Heart right ventricle (tissue), 16 donors: ENCODE data around the gene ACYP1. TPM values are rescaled to one million over a fixed set of nuclear protein-coding genes. Genes with fewer than 3 reads are reported as not detected.

ENCODE experiments used
- ATAC-seq, 8 donors: fragments of 200-7000 bp; cut with Tn5 transposase; one replicate each; pipeline ENCODE4 v1.9.1; 2020; ENCODE audit warnings: mild to moderate bottlenecking in 8 of 8, moderate library complexity in 8 of 8, moderate number of reproducible peaks in 1 of 8
- DNase-seq, 2 donors: peaks; one replicate each; pipeline ENCODE4 v3.0.0-alpha.2; 2020
- H3K27ac ChIP-seq, 10 donors: fragments of 200-600 bp; sonication (generic) in 2 of 10; one replicate each; pipeline versions ENCODE4 v1.5.0 to v1.8.0; 2020 to 2022; ENCODE audit warnings: mild to moderate bottlenecking in 3 of 10
- H3K27me3 ChIP-seq, 7 donors: fragments of 200-600 bp; one replicate each; pipeline ENCODE4 v1.8.0; 2021 to 2022; ENCODE audit warnings: mild to moderate bottlenecking in 2 of 7
- H3K36me3 ChIP-seq, 9 donors: fragments of 200-600 bp; sonication (generic) in 1 of 9; one replicate each; pipeline versions ENCODE4 v1.5.0 to v1.8.0; 2020 to 2022; ENCODE audit warnings: mild to moderate bottlenecking in 2 of 9
- H3K4me1 ChIP-seq, 9 donors: fragments of 200-600 bp; sonication (generic) in 1 of 9; one replicate each; pipeline versions ENCODE4 v1.5.0 to v1.8.0; 2020 to 2022; ENCODE audit warnings: mild to moderate bottlenecking in 4 of 9
- H3K4me3 ChIP-seq, 10 donors: fragments of 200-600 bp; sonication (generic) in 2 of 10; one replicate each; pipeline versions ENCODE4 v1.5.0 to v1.8.0; 2020 to 2022; ENCODE audit warnings: mild to moderate bottlenecking in 7 of 10, moderate library complexity in 2 of 10
- H3K9me3 ChIP-seq, 11 donors: fragments of 200-600 bp in 10 of 11; sonication (generic) in 2 of 11; one replicate each; pipeline versions ENCODE4 v1.5.0 to v1.8.0; 2013 to 2022; ENCODE audit warnings: mild to moderate bottlenecking in 2 of 11, control low read depth in 1 of 11, moderate library complexity in 1 of 11
- WGBS, 2 donors: extraction: QIAGEN DNeasy Blood & Tissue Kit; methylation state at CpG; one replicate each; pipeline ENCODE4 v1.1.7; 2013; ENCODE audit warnings: inconsistent platforms in 1 of 2; 5-methylcytosine and 5-hydroxymethylcytosine counted together
- intact Hi-C, 10 donors: fragments of 100-400 bp; cut with DNase I; formaldehyde crosslinking; loops; one replicate each; pipeline versions ENCODE4 v1.11.1 to v1.14.2; 2022
- polyA plus RNA-seq, 2 donors: library from polyadenylated mRNA; stranded (reverse); fragments of 200-250 nt; gene quantifications; one replicate each; pipeline ENCODE4 v1.2.3, GENCODE V29; 2013
- total RNA-seq, 10 donors: library from RNA; stranded (reverse); fragmentation: NEBNext Ultra II Directional in 3 of 10; extraction: Animal tissue kit (Norgen Biotek cat#: 25700) in 3 of 10; gene quantifications; one replicate each; pipeline versions ENCODE4 v1.2.1 to v1.2.4, GENCODE V29; 2021 to 2023
- TF ChIP-seq, protein P1 (sequence below), 9 donors: fragments of 200-600 bp; sonication (generic) in 2 of 9; IDR thresholded peaks; one replicate each; pipeline versions ENCODE4 v1.5.0 to v1.8.0; 2021 to 2022; ENCODE audit warnings: antibody characterized with exemption in 9 of 9, mild to moderate bottlenecking in 5 of 9, moderate library complexity in 1 of 9
- donor health status: Arrhythmogenic right ventricular cardiomyopathy.
- donor health status: ischemic (EF 13 %, LVEDD 7.1; RV severe dilation, severe dysfunction).
- donor health status: healthy with polysubstance abuse.
- donor health status: DM: no; HTN: yes; CAD: no.
- donor health status: DM: no; HTN: no; CAD: no.
- donor health status: ischemic (EF 25% LVEDD 6.9; RV normal size, moderate dysfunction).
- donor health status: ischemic (EF 25% LVEDD 5.7; RV mildly dilated, moderate dysfunction).
- donor health status: healthy.
- donor health status: DM: yes; HTN: yes; CAD: no.
- donor health status: Ischemic cardiomyopathy.
- donor health status: ischemic (EF 35%, LVEDD 5.7; RV mildly dilated, moderate dysfunction).
- donor health status: nonischemic (EF 11% LVEDD 7.7; RV severe dilation, severe dysfunction).
- donor health status: DM: yes; HTN: yes; CAD: no.
- donor health status: PGD.
- donor health status: ischemic (EF 29% LVEDD 5.4; RV normal size, mild dysfunction).
- donor health status: nonischemic (EF 23%, LVEDD 6.1; RV moderate dilation, normal function).

The ACYP1 gene
- total and polyA plus RNA-seq, 12 donors = 7.9 to 34.9 (median 10.1) TPM

DNA sequence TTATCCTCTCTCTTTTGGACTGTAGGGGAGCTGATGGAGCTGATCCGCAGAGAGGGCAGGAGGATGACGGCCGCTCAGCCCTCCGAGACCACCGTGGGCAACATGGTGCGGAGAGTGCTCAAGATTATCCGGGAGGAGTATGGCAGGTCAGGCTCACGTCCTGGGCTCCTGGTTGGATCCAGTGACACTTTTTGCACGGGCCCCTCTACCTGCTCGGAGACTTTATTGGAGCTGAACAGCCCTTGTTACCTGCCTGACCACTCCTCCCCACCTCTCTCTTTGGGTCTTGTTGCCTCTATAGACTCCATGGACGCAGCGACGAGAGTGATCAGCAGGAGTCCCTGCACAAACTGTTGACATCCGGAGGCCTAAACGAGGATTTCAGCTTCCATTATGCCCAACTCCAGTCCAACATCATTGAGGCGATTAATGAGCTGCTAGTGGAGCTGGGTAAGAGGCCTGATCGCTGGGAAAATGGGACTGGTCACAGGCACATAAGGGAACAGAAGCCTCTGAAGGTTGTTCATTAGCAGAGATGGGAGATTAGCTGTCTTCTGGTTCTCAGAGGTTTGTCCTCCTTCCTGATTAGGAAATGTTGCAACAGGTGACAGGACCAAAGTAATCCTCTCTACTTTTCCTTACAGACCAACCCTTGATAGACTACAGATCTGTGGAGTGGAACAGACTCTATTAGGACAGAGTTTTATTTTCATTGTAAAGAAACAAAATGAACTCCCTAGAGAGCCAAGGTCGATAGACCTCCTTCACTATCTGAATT, 60.4 kb downstream of the ACYP1 start:
- no peak for DNase-seq
- H3K27me3 ChIP-seq = no peaks in the 10 kb centered on the region
- H3K9me3 ChIP-seq = peaks cover 0 to 7% (median 0%) of the 10 kb centered on the region in 11 donors
- intact Hi-C loops = loop anchor here in 9 of 10 donors (5.0 to 10.0 kb wide), 9 partner anchors 36 to 71 kb away; partner anchors contain the start of genes ZC2HC1C (in 3 of the 9), PGF (in 2 of the 9), ACYP1 (in 1 of the 9) and MLH3 (in 1 of the 9)
- H3K4me3 ChIP-seq = peak overlapping the region; percentile 73 to 95 (median 86)
- H3K27ac ChIP-seq = peak overlapping the region; percentile 9 to 94 (median 90)
- TF ChIP-seq, protein P1, sequence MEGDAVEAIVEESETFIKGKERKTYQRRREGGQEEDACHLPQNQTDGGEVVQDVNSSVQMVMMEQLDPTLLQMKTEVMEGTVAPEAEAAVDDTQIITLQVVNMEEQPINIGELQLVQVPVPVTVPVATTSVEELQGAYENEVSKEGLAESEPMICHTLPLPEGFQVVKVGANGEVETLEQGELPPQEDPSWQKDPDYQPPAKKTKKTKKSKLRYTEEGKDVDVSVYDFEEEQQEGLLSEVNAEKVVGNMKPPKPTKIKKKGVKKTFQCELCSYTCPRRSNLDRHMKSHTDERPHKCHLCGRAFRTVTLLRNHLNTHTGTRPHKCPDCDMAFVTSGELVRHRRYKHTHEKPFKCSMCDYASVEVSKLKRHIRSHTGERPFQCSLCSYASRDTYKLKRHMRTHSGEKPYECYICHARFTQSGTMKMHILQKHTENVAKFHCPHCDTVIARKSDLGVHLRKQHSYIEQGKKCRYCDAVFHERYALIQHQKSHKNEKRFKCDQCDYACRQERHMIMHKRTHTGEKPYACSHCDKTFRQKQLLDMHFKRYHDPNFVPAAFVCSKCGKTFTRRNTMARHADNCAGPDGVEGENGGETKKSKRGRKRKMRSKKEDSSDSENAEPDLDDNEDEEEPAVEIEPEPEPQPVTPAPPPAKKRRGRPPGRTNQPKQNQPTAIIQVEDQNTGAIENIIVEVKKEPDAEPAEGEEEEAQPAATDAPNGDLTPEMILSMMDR (IDR thresholded peaks at IDR 0.05) = no peak
- H3K4me1 ChIP-seq = peaks cover 0 to 31% (median 21%) of the 10 kb centered on the region in 9 donors
- WGBS, 2 donors = 9% methylated on average over 18 of the region's 18 CpGs
- H3K36me3 ChIP-seq = peaks cover 0 to 47% (median 26%) of the 10 kb centered on the region in 9 donors
- peak in 4 of 8 donors; percentile 5 to 40 (median 22) for ATAC-seq

Other genes with a start within 250 kb of the ACYP1 start
- not detected for gene PROX2, start 187.9 kb downstream of the ACYP1 start, total RNA-seq
- not detected for gene PROX2, start 187.9 kb downstream of the ACYP1 start, polyA plus RNA-seq
- 100 to 1,000 TPM; 179 to 273 (median 227) TPM for gene DLST, start 182.1 kb downstream of the ACYP1 start, total RNA-seq
- gene DLST, start 182.1 kb downstream of the ACYP1 start, polyA plus RNA-seq = 10 to 100 TPM; 52.5 to 96.0 TPM
- 10 to 100 TPM; 14.5 to 27.0 (median 21.9) TPM for gene RPS6KL1, start 140.8 kb downstream of the ACYP1 start, total RNA-seq
- gene RPS6KL1, start 140.8 kb downstream of the ACYP1 start, polyA plus RNA-seq = 10 to 100 TPM; 10.3 to 27.1 TPM
- gene PGF, start 108.4 kb downstream of the ACYP1 start, total RNA-seq = 10 to 100 TPM in 1 of 10 donors, 1 to 10 TPM in 9; 2.1 to 22.5 (median 6.1) TPM
- 10 to 100 TPM in 1 of 2 donors, 1 to 10 TPM in 1; 6.8 to 12.2 TPM for gene PGF, start 108.4 kb downstream of the ACYP1 start, polyA plus RNA-seq
- 10 to 100 TPM; 25.9 to 44.5 (median 31.5) TPM for gene EIF2B2, start 61.1 kb downstream of the ACYP1 start, total RNA-seq
- gene EIF2B2, start 61.1 kb downstream of the ACYP1 start, polyA plus RNA-seq = 10 to 100 TPM; 14.3 to 60.4 TPM
- 10 to 100 TPM; 14.7 to 21.6 (median 18.7) TPM for gene MLH3, start 12.6 kb downstream of the ACYP1 start, total RNA-seq
- 10 to 100 TPM in 1 of 2 donors, 1 to 10 TPM in 1; 8.4 to 15.7 TPM for gene MLH3, start 12.6 kb downstream of the ACYP1 start, polyA plus RNA-seq
- 10 to 100 TPM in 3 of 10 donors, 1 to 10 TPM in 7; 4.6 to 12.4 (median 8.9) TPM for gene ZC2HC1C, start 5.6 kb upstream of the ACYP1 start, total RNA-seq
- 10 to 100 TPM in 1 of 2 donors, 1 to 10 TPM in 1; 3.7 to 14.6 TPM for gene ZC2HC1C, start 5.6 kb upstream of the ACYP1 start, polyA plus RNA-seq
- 100 to 1,000 TPM in 9 of 10 donors, 10 to 100 TPM in 1; 97.8 to 138 (median 115) TPM for gene NEK9, start 63.0 kb upstream of the ACYP1 start, total RNA-seq
- 10 to 100 TPM; 26.9 to 51.3 TPM for gene NEK9, start 63.0 kb upstream of the ACYP1 start, polyA plus RNA-seq
- 100 to 1,000 TPM; 219 to 366 (median 294) TPM for gene TMED10, start 112.6 kb upstream of the ACYP1 start, total RNA-seq
- 100 to 1,000 TPM in 1 of 2 donors, 10 to 100 TPM in 1; 29.1 to 196 TPM for gene TMED10, start 112.6 kb upstream of the ACYP1 start, polyA plus RNA-seq
- gene FOS, start 214.8 kb upstream of the ACYP1 start, total RNA-seq = 100 to 1,000 TPM in 3 of 10 donors, 10 to 100 TPM in 6, 1 to 10 TPM in 1; 9.3 to 173 (median 64.0) TPM
- 10 to 100 TPM; 17.3 to 49.9 TPM for gene FOS, start 214.8 kb upstream of the ACYP1 start, polyA plus RNA-seq